ENCODE measurements around the gene LSM7. TPM values are rescaled to one million over a fixed set of nuclear protein-coding genes. Genes with fewer than 3 reads are reported as not detected.
A peak's percentile ranks its signal among the peaks of the same experiment; 100 is the strongest.

The LSM7 gene
- total and polyA plus RNA-seq, 9 of the 15 experiments (the other 6 are each of a cell fraction or from before 2014, with no cell fraction given): 40.5 to 690 (median 265) TPM

DNA sequence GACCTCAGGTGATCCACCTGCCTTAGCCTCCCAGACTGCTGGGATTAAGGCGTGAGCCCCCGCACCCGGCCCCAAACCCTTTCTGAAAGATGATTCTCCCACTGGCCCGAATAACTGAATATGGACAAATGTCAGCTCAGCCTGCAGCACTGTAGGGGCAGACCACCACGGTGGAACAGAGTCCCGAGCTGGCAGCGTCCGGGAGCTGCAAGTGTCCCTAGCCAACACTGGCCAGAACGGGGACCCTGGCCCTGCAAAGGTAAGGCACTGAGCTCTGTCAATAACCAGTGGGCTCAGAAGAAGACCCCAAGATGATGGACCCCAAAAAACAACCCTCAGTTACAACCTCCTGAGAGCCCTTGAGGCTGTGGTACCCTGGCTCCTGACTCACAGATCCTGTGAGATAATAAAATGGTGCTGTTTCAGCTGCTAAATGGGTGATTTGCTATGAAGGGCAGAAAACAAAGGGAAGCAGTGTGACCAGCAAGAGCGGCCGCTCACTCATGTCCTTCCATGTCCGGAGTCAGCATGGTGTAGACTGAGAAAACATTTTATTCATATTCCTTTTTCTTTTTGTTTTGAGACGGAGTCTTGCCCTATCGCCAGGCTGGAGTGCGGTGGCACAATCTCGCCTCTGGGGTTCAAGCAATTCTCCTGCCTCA, 1.6 kb downstream of the LSM7 start:
- BruUV-seq (replicated peaks): no TSS peak
- peak overlapping the region; percentile 98; the same call in 1 of the 2 replicates for H3K4me3 ChIP-seq
- DNase-seq (ENCODE audit: extremely low read depth in 1 of 4, low spot score in 3 of 4) (no peak), FAIRE-seq (peak; percentile 67), ATAC-seq (no peak)
- intact Hi-C loops (cut with micrococcal nuclease): loop anchor here (10.0 kb wide), 1 partner anchor 58 kb away; no protein-coding TSS in a partner anchor
- H3K9me1 ChIP-seq (ENCODE audit: control insufficient read depth, insufficient read depth, low read length): no peaks in the 10 kb centered on the region
- in situ Hi-C loops (cut with MboI): no loop called here
- no peaks in the 10 kb centered on the region for H3K9me3 ChIP-seq (replicated peaks; ENCODE audit: control insufficient read depth, insufficient read depth, low read depth, low read length)
- H3K79me2 ChIP-seq (ENCODE audit: control insufficient read depth, insufficient read depth, low read length): peaks cover 69% of the 10 kb centered on the region
- H3K4me1 ChIP-seq (replicated peaks in 1 of 2; ENCODE audit: control insufficient read depth in 2 of 2, insufficient read depth in 2 of 2, low read length in 2 of 2): peaks cover 28 to 64% of the 10 kb centered on the region in 2 experiments; a peak in 4 of 5 replicates
- no peak overlapping the region for H2AFZ ChIP-seq (ENCODE audit: low read depth, low read length)
- peaks cover 56% of the 10 kb centered on the region for H3K36me3 ChIP-seq (ENCODE audit: control insufficient read depth, insufficient read depth, low read length)
- H3K27me3 ChIP-seq (ENCODE audit: control insufficient read depth in 2 of 2, insufficient read depth in 2 of 2, low read length in 2 of 2): no peaks in the 10 kb centered on the region
- H3K4me2 ChIP-seq (ENCODE audit: insufficient read depth, low read length): peak overlapping the region; percentile 88; the same call in 1 of the 2 replicates
- H3K9ac ChIP-seq (ENCODE audit: insufficient read depth in 1 of 2, low read depth in 2 of 2, low read length in 2 of 2): peak overlapping the region; percentile 90 to 99; a peak in 3 of 4 replicates
- POLR2A ChIA-PET: interaction anchor here (0.7 to 2.2 kb wide), 4 partner anchors 9 to 85 kb away, joined by 3 to 13 read pairs (median 4); no protein-coding TSS in a partner anchor
- H3K27ac ChIP-seq (ENCODE audit: extremely low read depth, low read depth, low read length): peak overlapping the region; percentile 74; the same call in 1 of the 3 replicates
- CTCF ChIA-PET (ENCODE audit: low intra/inter-chr PET ratio): no interaction called here
- no peaks in the 10 kb centered on the region for H4K20me1 ChIP-seq (replicated peaks; ENCODE audit: control insufficient read depth, insufficient read depth, low read length)
- no peak for TF ChIP-seq NFYB (IDR thresholded peaks at IDR 0.05; ENCODE audit: extremely low read depth, insufficient read length)
- TF ChIP-seq RBM25 (IDR thresholded peaks at IDR 0.05; ENCODE audit: low read depth, low read length, severe bottlenecking): no peak
- no peak for TF ChIP-seq ZBED1 (IDR thresholded peaks at IDR 0.05)
- TF ChIP-seq TAL1 (IDR thresholded peaks at IDR 0.05): no peak
- 0 out of 2 replicates have a peak, but pooled peaks have one; percentile 49 for TF ChIP-seq RBFOX2 (IDR thresholded peaks at IDR 0.05; ENCODE audit: low read depth, low read length)
- TF ChIP-seq, protein P1, sequence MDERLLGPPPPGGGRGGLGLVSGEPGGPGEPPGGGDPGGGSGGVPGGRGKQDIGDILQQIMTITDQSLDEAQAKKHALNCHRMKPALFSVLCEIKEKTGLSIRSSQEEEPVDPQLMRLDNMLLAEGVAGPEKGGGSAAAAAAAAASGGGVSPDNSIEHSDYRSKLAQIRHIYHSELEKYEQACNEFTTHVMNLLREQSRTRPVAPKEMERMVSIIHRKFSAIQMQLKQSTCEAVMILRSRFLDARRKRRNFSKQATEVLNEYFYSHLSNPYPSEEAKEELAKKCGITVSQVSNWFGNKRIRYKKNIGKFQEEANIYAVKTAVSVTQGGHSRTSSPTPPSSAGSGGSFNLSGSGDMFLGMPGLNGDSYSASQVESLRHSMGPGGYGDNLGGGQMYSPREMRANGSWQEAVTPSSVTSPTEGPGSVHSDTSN (CRISPR knock-in tag; IDR thresholded peaks at IDR 0.05; ENCODE audit: low read depth): no peak
- TF ChIP-seq, protein P1 (tag; conservative IDR thresholded peaks at IDR 0.05; ENCODE audit: low read depth): no peak
- TF ChIP-seq, protein P2, sequence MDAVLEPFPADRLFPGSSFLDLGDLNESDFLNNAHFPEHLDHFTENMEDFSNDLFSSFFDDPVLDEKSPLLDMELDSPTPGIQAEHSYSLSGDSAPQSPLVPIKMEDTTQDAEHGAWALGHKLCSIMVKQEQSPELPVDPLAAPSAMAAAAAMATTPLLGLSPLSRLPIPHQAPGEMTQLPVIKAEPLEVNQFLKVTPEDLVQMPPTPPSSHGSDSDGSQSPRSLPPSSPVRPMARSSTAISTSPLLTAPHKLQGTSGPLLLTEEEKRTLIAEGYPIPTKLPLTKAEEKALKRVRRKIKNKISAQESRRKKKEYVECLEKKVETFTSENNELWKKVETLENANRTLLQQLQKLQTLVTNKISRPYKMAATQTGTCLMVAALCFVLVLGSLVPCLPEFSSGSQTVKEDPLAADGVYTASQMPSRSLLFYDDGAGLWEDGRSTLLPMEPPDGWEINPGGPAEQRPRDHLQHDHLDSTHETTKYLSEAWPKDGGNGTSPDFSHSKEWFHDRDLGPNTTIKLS (IDR thresholded peaks at IDR 0.05; ENCODE audit: borderline replicate concordance, low read depth): no peak
- TF ChIP-seq PPARD (CRISPR knock-in tag; IDR thresholded peaks at IDR 0.05): no peak
- 87% methylated on average over 14 of the region's 16 CpGs for WGBS (ENCODE audit: insufficient coverage, low coverage, missing lambda C conversion rate)

All from K562 (cell line).